HepG2 (cell line): ENCODE data around the gene GALNT17. TPM values are rescaled to one million over a fixed set of nuclear protein-coding genes. Genes with fewer than 3 reads are reported as not detected.

Experiments used
- ATAC-seq: fragments of 200-7000 bp; cut with Tn5 transposase; 3 replicates; pipeline ENCODE4 v1.9.1; 2020; ENCODE audit warnings: mild to moderate bottlenecking, moderate library complexity
- BruUV-seq: library from RNA; stranded (reverse); fragments of 400-500 nt; replicated peaks from 2 replicates; lab custom pipeline; 2021; lab: Mats Ljungman, UMichigan
- CTCF ChIA-PET: fragments of 300-600 bp; formaldehyde crosslinking; extraction: SDS; loops from one replicate; lab custom pipeline; 2021; ENCODE audit warnings: low total read pairs, inconsistent platforms, low intra/inter-chr PET ratio; lab: Yijun Ruan, JAX
- POLR2A ChIA-PET: fragments of 350-600 bp; sonication (Branson Sonifier 250); formaldehyde crosslinking; loops from one replicate; lab custom pipeline; 2020; ENCODE audit warnings: antibody characterized with exemption, inconsistent platforms; lab: Yijun Ruan, JAX
- DNase-seq: peaks from one replicate; pipeline ENCODE4 v3.0.0-alpha.2; 2015; ENCODE audit warnings: low spot score
- FAIRE-seq: peaks from 3 replicates; lab custom pipeline; 2011; peaks lifted over from hg19 to GRCh38; lab: Jason Lieb, UNC
- H2AFZ ChIP-seq: one replicate; pipeline ENCODE4 v1.6.1; 2011; ENCODE audit warnings: low read length, inconsistent platforms
- H3K27ac ChIP-seq: fragments of 300-600 bp; 3 replicates; pipeline ENCODE4 v1.8.0; 2011; ENCODE audit warnings: mixed run types, mild to moderate bottlenecking, mixed read lengths, low read length, inconsistent platforms; ENCODE audit not compliant: insufficient read depth; ENCODE audit errors: extremely low read length
- H3K27me3 ChIP-seq, 2 experiments: fragments of 200-600 bp in 1 of 2; 2 replicates in 1 of 2; 3 replicates in 1 of 2; pipeline versions ENCODE4 v1.6.0 to v1.8.0; 2011; ENCODE audit warnings: low read length in 2 of 2, mild to moderate bottlenecking in 2 of 2, moderate library complexity in 2 of 2, inconsistent platforms in 1 of 2; ENCODE audit not compliant: insufficient read depth in 2 of 2, control insufficient read depth in 1 of 2
- H3K36me3 ChIP-seq, 2 experiments: fragments of 200-600 bp in 1 of 2; replicated peaks in 1 of 2; 2 replicates in 1 of 2; 3 replicates in 1 of 2; pipeline versions ENCODE4 v1.5.1 to v1.8.0; 2011; ENCODE audit warnings: low read length in 2 of 2, inconsistent platforms in 1 of 2; ENCODE audit not compliant: insufficient read depth in 2 of 2, control insufficient read depth in 1 of 2
- H3K4me1 ChIP-seq: 2 replicates; pipeline ENCODE4 v1.5.1; 2012; ENCODE audit warnings: low read length, inconsistent platforms; ENCODE audit not compliant: insufficient read depth
- H3K4me2 ChIP-seq: 2 replicates; pipeline ENCODE4 v1.6.0; 2011; ENCODE audit warnings: low read depth, low read length, inconsistent platforms
- H3K4me3 ChIP-seq, 3 experiments: fragments of 200-600 bp in 1 of 3; sonication (generic), shearing (Covaris generic) in 1 of 3; replicated peaks in 1 of 3; 2 replicates each; pipeline ENCODE4 v1.5.1; 2011 to 2016; ENCODE audit warnings: low read length in 3 of 3, inconsistent platforms in 2 of 3, low read depth in 2 of 3, mild to moderate bottlenecking in 2 of 3, control low read depth in 1 of 3, mixed read lengths in 1 of 3; ENCODE audit not compliant: insufficient read depth in 1 of 3
- H3K79me2 ChIP-seq: one replicate; pipeline ENCODE4 v1.6.1; 2011; ENCODE audit warnings: low read length, inconsistent platforms; ENCODE audit not compliant: insufficient read depth
- H3K9ac ChIP-seq: 2 replicates; pipeline ENCODE4 v1.6.0; 2011; ENCODE audit warnings: mild to moderate bottlenecking, low read depth, low read length, inconsistent platforms; ENCODE audit not compliant: insufficient read depth
- H3K9me3 ChIP-seq: 2 replicates; pipeline ENCODE4 v1.5.1; 2012; ENCODE audit warnings: mild to moderate bottlenecking, low read length
- H4K20me1 ChIP-seq: 2 replicates; pipeline ENCODE4 v1.6.0; 2011; ENCODE audit warnings: inconsistent platforms, mild to moderate bottlenecking, low read length, moderate library complexity; ENCODE audit not compliant: insufficient read depth
- ADNP ChIP-seq: sonication (generic); formaldehyde crosslinking; IDR thresholded peaks from 2 replicates; pipeline ENCODE4 v1.4.0; 2020; ENCODE audit warnings: missing genetic modification reagents
- ATF7-NPFF ChIP-seq: sonication (generic); formaldehyde crosslinking; IDR thresholded peaks from 2 replicates; pipeline ENCODE4 v1.8.1; 2023; ENCODE audit warnings: mild to moderate bottlenecking, low read depth, missing genetic modification reagents, moderate library complexity
- HDAC1 ChIP-seq: sonication (generic); formaldehyde crosslinking; IDR thresholded peaks from 2 replicates; pipeline ENCODE4 v1.5.1; 2020; ENCODE audit warnings: mild to moderate bottlenecking, missing genetic modification reagents
- KLF13 ChIP-seq: sonication (generic); formaldehyde crosslinking; IDR thresholded peaks from 2 replicates; pipeline ENCODE4 v1.4.0; 2020; ENCODE audit warnings: mild to moderate bottlenecking, missing genetic modification reagents
- ZNF17 ChIP-seq: sonication (generic); formaldehyde crosslinking; IDR thresholded peaks from 2 replicates; pipeline ENCODE4 v1.5.0; 2020; ENCODE audit warnings: mild to moderate bottlenecking, missing genetic modification reagents
- ZNF317 ChIP-seq: sonication (generic); formaldehyde crosslinking; IDR thresholded peaks from 2 replicates; pipeline ENCODE4 v1.5.0; 2020; ENCODE audit warnings: mild to moderate bottlenecking, missing genetic modification reagents
- ZNF430 ChIP-seq: sonication (generic); formaldehyde crosslinking; IDR thresholded peaks from 2 replicates; pipeline ENCODE4 v1.9.0; 2021; ENCODE audit warnings: mild to moderate bottlenecking, missing genetic modification reagents
- ZNF44 ChIP-seq: sonication (generic); formaldehyde crosslinking; IDR thresholded peaks from 2 replicates; pipeline ENCODE4 v1.5.1; 2020; ENCODE audit warnings: mild to moderate bottlenecking, missing genetic modification reagents
- WGBS: methylation state at CpG from one replicate; pipeline ENCODE4 v1.1.6; 2017; ENCODE audit warnings: low lambda C conversion rate; 5-methylcytosine and 5-hydroxymethylcytosine counted together
- in situ Hi-C: cut with HindIII; loops from 2 replicates; pipeline ENCODE4 v1.10.0; 2017; ENCODE audit warnings: low pct_unique_long_range_greater_than_20kb; ENCODE audit not compliant: extremely low pct_ligation_motif_present
- intact Hi-C: fragments of 100-400 bp; cut with micrococcal nuclease; formaldehyde crosslinking; loops from one replicate; pipeline ENCODE4 v1.10.0; 2022; ENCODE audit not compliant: unreplicated experiment
- polyA plus RNA-seq, 8 experiments: library from polyadenylated mRNA; depleted of rRNA in 3 of 8; stranded (reverse) in 7 of 8; unstranded in 1 of 8; fragments of >200 nt; fragmentation: Illumina TruSeq in 4 of 8; extraction: Trizol in 4 of 8; gene quantifications; 2 replicates each; pipeline versions ENCODE4 v1.2.1 to v1.2.3, GENCODE V29; 2011 to 2016; ENCODE audit warnings: low read depth in 4 of 8, missing spikeins in 1 of 8, mixed read lengths in 1 of 8; ENCODE audit not compliant: insufficient read depth in 1 of 8
- total RNA-seq, 5 experiments: library from RNA; depleted of rRNA; stranded (reverse); fragments of >200 nt; fragmentation: Illumina TruSeq; extraction: Trizol; gene quantifications; 2 replicates each; pipeline ENCODE4 v1.2.3, GENCODE V29; 2016; ENCODE audit warnings: low read depth in 1 of 5
- TF ChIP-seq, protein P1 (sequence below): IDR thresholded peaks from 2 replicates; pipeline ENCODE4 v1.6.1; 2016
- TF ChIP-seq, protein P2 (sequence below): sonication (generic); formaldehyde crosslinking; conservative IDR thresholded peaks from 2 replicates; pipeline ENCODE4 v1.8.0; 2022; ENCODE audit warnings: missing genetic modification reagents

Gene GALNT17
- total and polyA plus RNA-seq, 2 of the 13 experiments (the other 11 are each of a cell fraction or from before 2014, with no cell fraction given), result not detected

DNA sequence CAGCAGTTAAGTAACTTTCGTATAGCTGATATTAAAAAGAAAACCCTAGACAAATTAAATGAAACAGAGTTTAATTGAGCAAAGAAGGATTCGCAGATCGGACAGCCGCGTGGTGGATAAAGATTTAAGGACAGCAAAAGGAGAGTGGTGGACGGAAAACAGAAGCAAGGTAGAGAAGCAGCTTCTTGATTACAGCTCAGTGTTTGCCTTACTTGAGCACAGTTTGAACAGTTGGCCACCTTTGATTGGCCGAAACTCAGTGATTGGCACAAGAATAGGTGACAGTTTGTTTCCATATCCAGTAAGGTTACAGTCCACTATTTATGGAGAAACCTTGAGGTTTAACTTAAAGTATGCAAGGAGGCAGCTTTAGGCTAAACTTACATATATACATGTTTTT, 231.7 kb downstream of the GALNT17 start (continued):
- TF ChIP-seq, protein P1, sequence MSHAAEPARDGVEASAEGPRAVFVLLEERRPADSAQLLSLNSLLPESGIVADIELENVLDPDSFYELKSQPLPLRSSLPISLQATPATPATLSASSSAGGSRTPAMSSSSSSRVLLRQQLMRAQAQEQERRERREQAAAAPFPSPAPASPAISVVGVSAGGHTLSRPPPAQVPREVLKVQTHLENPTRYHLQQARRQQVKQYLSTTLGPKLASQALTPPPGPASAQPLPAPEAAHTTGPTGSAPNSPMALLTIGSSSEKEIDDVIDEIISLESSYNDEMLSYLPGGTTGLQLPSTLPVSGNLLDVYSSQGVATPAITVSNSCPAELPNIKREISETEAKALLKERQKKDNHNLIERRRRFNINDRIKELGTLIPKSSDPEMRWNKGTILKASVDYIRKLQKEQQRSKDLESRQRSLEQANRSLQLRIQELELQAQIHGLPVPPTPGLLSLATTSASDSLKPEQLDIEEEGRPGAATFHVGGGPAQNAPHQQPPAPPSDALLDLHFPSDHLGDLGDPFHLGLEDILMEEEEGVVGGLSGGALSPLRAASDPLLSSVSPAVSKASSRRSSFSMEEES (CRISPR knock-in tag), result no peak
- TF ChIP-seq ADNP (CRISPR knock-in tag), result no peak
- TF ChIP-seq ZNF430 (CRISPR knock-in tag), result no peak

DNA sequence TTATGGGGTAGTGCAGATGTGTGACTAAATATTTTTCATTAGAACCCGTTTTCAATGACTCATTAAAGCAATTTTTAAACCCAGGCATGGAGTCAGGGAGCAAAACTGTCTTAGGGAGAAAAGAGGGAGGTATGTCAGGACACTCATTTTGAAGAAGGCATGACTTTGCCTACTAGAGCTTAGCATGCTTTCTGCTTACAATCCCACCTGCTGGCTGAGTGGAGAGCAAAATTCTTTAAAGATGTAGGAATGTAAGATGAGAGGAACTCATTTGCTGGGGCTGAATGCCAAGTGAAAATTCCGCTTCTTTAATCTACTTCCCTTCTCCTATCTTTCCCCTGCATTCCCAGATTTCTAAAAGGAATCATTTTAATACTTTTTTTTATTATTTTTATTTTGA, 232.6 kb downstream of the GALNT17 start:
- ChIA-PET POLR2A (no interaction called here), CTCF (no interaction called here)
- DNase-seq (no peak), ATAC-seq (no peak), FAIRE-seq (no peak)
- intact Hi-C loops (no loop called here), in situ Hi-C loops (no loop called here)
- 0% methylated on average over 2 of the region's 2 CpGs for WGBS
- H3K9me3 ChIP-seq, result peaks cover 4% of the 10 kb centered on the region; the same call in 1 of the 2 replicates
- H3K4me2 ChIP-seq, result no peak overlapping the region
- no peaks in the 10 kb centered on the region for H3K79me2 ChIP-seq
- no TSS peak for BruUV-seq
- no peak overlapping the region for H3K27ac ChIP-seq
- TF ChIP-seq HDAC1 (CRISPR knock-in tag) (no peak), ZNF317 (CRISPR knock-in tag) (no peak), KLF13 (no peak), ZNF44 (CRISPR knock-in tag) (no peak), ATF7-NPFF (CRISPR knock-in tag) (no peak), ZNF17 (no peak)
- TF ChIP-seq, protein P2, sequence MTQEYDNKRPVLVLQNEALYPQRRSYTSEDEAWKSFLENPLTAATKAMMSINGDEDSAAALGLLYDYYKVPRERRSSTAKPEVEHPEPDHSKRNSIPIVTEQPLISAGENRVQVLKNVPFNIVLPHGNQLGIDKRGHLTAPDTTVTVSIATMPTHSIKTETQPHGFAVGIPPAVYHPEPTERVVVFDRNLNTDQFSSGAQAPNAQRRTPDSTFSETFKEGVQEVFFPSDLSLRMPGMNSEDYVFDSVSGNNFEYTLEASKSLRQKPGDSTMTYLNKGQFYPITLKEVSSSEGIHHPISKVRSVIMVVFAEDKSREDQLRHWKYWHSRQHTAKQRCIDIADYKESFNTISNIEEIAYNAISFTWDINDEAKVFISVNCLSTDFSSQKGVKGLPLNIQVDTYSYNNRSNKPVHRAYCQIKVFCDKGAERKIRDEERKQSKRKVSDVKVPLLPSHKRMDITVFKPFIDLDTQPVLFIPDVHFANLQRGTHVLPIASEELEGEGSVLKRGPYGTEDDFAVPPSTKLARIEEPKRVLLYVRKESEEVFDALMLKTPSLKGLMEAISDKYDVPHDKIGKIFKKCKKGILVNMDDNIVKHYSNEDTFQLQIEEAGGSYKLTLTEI, result no peak
- no peaks in the 10 kb centered on the region for H3K36me3 ChIP-seq
- H4K20me1 ChIP-seq, result no peaks in the 10 kb centered on the region
- H2AFZ ChIP-seq, result no peak overlapping the region
- no peak overlapping the region for H3K9ac ChIP-seq
- no peaks in the 10 kb centered on the region for H3K4me1 ChIP-seq
- no peak overlapping the region for H3K4me3 ChIP-seq
- no peaks in the 10 kb centered on the region; a peak in 1 of 5 replicates for H3K27me3 ChIP-seq
